ENCODE measurements around the gene SDK1.

DNA sequence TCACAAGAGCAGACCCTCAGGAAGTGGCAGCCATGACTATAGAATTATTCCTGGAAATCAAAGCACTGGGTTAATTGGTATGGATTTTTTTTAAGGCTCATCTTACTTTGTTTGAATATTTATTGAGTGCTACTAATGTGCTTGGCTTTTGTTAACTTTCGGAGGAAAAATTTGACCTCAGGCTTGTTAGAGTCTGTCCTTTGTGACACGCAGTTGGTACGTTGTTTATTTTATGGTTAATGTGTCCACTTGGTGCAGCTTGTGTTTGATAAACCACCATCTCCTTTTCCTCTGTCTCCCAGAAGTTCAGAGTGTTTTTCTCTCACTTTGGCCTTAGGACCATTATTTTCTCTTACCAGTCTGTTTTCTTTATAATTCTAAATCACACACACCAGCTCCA, 268.6 kb downstream of the SDK1 start:
- TF ChIP-seq EZH2phosphoT487 (IDR thresholded peaks at IDR 0.05; ENCODE audit: insufficient read depth, low read depth) (no peak), EZH2 (IDR thresholded peaks at IDR 0.05; ENCODE audit: insufficient read depth, poor library complexity, severe bottlenecking) (no peak)

Data from GM23248 (cell line).